Right atrium auricular region (tissue), 2 donors: ENCODE measurements around the gene GLIPR1L1. TPM values are rescaled to one million over a fixed set of nuclear protein-coding genes. Genes with fewer than 3 reads are reported as not detected.

Experiments
- DNase-seq: peaks from one replicate; pipeline ENCODE4 v3.0.0-alpha.2; 2019; ENCODE audit warnings: low spot score
- H3K27ac ChIP-seq, 2 donors: fragments of 200-600 bp; sonication (generic); 1 replicate in 1 of 2; 2 replicates in 1 of 2; pipeline ENCODE4 v1.5.1; 2016 to 2019
- H3K27me3 ChIP-seq, 2 donors: fragments of 200-600 bp; sonication (generic); one replicate each; pipeline versions ENCODE4 v1.5.1 to v1.6.0; 2017 to 2019
- H3K36me3 ChIP-seq: fragments of 200-600 bp; sonication (generic); one replicate; pipeline ENCODE4 v1.5.1; 2016
- H3K4me1 ChIP-seq, 2 donors: fragments of 200-600 bp; sonication (generic); one replicate each; pipeline versions ENCODE4 v1.5.1 to v1.6.0; 2017 to 2019
- H3K4me3 ChIP-seq, 2 donors: fragments of 200-600 bp; sonication (generic); 1 replicate in 1 of 2; 2 replicates in 1 of 2; pipeline ENCODE4 v1.5.1; 2017 to 2019; ENCODE audit warnings: mild to moderate bottlenecking in 1 of 2, moderate library complexity in 1 of 2
- H3K9me3 ChIP-seq, 2 donors: fragments of 200-600 bp; sonication (generic); one replicate each; pipeline ENCODE4 v1.5.1; 2019
- total RNA-seq, 2 donors: library from RNA; depleted of rRNA; stranded (reverse); fragments of >200 nt; gene quantifications; one replicate each; pipeline ENCODE4 v1.1.0, GENCODE V29; 2016
- TF ChIP-seq, protein P1 (sequence below), 2 donors: fragments of 200-600 bp; sonication (generic); IDR thresholded peaks; one replicate each; pipeline ENCODE4 v1.5.1; 2019; ENCODE audit warnings: antibody characterized with exemption in 2 of 2

GLIPR1L1 gene
- total RNA-seq, 2 donors from 2014 or later = not detected

DNA sequence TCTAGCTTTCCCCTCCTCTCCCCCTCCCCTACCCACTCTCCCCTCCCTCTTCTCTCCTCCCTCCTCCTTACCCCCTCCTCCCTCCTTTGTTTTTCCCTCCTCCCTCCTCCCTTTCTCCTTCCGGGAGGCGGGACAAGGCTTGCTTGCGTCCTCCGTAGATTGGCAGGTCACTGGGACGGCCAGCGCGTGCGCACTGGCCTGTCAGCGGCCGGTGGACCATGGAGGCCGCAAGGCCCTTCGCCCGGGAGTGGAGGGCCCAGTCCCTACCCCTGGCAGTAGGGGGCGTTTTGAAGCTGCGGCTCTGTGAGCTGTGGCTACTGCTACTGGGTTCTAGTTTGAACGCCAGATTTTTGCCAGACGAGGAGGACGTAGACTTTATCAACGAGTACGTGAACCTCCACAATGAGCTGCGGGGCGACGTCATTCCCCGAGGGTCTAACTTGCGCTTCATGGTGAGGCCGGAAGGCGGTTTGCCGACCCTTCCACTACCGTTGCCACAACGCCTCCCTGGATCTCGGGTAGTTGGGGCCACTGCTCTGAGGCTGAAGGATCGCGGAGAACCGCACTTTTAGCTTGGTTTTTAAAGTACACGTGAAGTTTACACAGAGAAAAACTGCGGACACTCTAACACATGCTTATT is 56.5 kb downstream of the GLIPR1L1 start, which contains the start of gene GLIPR1L2:
Gene GLIPR1L2, plus strand, starts transcription at position 191 of the 640 bp plus-strand sequence. Its CDS starts 28 bp downstream, at position 219.
- peak; percentile 95 for DNase-seq
- no peaks in the 10 kb centered on the region for H3K36me3 ChIP-seq
- no peaks in the 10 kb centered on the region for H3K9me3 ChIP-seq
- no peaks in the 10 kb centered on the region for H3K27me3 ChIP-seq
- H3K4me3 ChIP-seq = peak within 1 kb of the TSS; percentile 58 to 66
- peak within 1 kb of the TSS; percentile 92 to 94 for H3K27ac ChIP-seq
- TF ChIP-seq, protein P1, sequence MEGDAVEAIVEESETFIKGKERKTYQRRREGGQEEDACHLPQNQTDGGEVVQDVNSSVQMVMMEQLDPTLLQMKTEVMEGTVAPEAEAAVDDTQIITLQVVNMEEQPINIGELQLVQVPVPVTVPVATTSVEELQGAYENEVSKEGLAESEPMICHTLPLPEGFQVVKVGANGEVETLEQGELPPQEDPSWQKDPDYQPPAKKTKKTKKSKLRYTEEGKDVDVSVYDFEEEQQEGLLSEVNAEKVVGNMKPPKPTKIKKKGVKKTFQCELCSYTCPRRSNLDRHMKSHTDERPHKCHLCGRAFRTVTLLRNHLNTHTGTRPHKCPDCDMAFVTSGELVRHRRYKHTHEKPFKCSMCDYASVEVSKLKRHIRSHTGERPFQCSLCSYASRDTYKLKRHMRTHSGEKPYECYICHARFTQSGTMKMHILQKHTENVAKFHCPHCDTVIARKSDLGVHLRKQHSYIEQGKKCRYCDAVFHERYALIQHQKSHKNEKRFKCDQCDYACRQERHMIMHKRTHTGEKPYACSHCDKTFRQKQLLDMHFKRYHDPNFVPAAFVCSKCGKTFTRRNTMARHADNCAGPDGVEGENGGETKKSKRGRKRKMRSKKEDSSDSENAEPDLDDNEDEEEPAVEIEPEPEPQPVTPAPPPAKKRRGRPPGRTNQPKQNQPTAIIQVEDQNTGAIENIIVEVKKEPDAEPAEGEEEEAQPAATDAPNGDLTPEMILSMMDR (IDR thresholded peaks at IDR 0.05) = peak; percentile 58 to 88
- peaks cover 0 to 24% of the 10 kb centered on the region in 2 donors for H3K4me1 ChIP-seq

DNA sequence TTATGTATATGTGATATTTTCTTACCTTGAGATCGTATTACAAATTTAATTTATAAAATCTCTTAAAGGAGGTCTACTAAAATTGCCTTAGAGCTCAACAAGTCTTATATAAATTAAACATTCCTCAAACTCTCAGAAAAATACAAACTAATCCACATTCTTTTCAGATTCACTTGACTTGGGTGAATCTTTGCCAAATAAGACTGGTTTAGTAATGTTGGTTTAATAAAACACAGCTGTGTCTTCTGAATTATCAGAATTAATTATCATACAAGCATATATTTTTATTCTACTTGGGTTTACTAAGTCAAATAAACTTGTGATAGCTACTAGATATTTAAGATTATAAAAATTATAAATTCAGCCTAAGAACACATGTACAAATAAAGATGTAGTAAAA is 69.8 kb downstream of the GLIPR1L1 start:
- no peak for DNase-seq
- H3K27me3 ChIP-seq = no peaks in the 10 kb centered on the region

DNA sequence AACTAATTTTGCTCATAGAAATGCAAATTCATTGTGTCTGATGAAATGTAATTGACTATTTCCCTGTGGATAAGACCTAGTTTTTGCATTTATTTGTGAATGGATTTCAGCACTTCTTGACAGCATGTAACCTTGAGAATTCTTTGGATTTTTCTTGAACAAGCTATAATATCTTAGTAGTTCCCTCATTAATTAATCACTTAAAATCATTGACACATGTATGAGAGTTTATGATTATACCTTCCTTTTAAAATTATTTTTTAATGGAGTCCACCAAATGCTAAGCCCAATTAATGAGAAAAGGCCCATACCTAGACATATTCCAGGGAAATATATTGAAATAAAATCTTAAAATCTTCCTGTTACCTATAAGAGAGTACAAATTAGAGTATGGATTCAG is 73.2 kb downstream of the GLIPR1L1 start:
- H3K36me3 ChIP-seq = no peaks in the 10 kb centered on the region
- no peaks in the 10 kb centered on the region for H3K4me1 ChIP-seq
- TF ChIP-seq, protein P1 (IDR thresholded peaks at IDR 0.05) = no peak
- H3K27ac ChIP-seq = no peak overlapping the region
- H3K27me3 ChIP-seq = no peaks in the 10 kb centered on the region
- H3K4me3 ChIP-seq = no peak overlapping the region
- no peak for DNase-seq
- H3K9me3 ChIP-seq = no peaks in the 10 kb centered on the region

More for the DNA sequence above, 69.8 kb downstream of the GLIPR1L1 start:
- Histone ChIP-seq H3K4me1 (no peaks in the 10 kb centered on the region), H3K9me3 (no peaks in the 10 kb centered on the region), H3K4me3 (no peak overlapping the region), H3K36me3 (no peaks in the 10 kb centered on the region), H3K27ac (no peak overlapping the region)
- TF ChIP-seq, protein P1 (IDR thresholded peaks at IDR 0.05) = no peak

DNA sequence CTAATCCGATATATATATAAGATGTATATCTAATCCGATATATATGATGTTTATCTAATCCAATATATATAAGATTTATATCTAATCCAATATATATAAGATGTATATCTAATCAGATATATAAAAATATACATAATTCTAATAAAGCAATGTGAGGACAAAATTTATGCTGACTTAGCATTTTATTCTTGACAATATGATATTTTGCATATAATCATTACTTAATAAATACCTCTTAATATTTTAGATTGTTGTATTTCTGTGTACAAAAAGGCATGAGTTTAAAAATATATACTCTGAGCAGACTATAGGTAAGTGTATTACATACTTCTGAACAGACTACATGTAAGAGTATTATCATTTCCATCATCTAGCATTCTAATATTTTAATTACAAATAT is 75.4 kb downstream of the GLIPR1L1 start:
- Histone ChIP-seq H3K27ac (no peak overlapping the region), H3K27me3 (no peaks in the 10 kb centered on the region), H3K36me3 (no peaks in the 10 kb centered on the region), H3K9me3 (no peaks in the 10 kb centered on the region), H3K4me1 (no peaks in the 10 kb centered on the region), H3K4me3 (no peak overlapping the region)
- TF ChIP-seq, protein P1 (IDR thresholded peaks at IDR 0.05) = no peak
- no peak for DNase-seq

DNA sequence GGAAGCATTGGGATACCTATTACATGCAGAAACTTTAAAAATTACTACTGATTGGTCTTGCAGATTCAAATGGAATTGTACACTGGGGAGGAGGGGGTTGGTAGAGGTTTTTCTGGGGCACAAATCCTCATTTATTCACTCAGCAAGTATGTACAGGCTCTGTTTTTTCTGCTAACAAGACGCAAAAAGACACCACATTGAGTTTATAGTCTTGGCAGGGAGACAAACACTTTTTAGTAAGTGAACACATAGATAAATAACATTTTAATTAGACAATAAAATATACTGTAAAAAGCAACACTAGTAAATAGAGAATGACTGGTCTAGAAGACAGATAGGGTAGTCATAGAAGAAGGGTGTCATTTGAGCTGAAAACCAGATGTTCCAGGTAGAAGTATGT is 80.2 kb downstream of the GLIPR1L1 start:
- no peaks in the 10 kb centered on the region for H3K9me3 ChIP-seq
- no peaks in the 10 kb centered on the region for H3K4me1 ChIP-seq
- H3K27me3 ChIP-seq = no peaks in the 10 kb centered on the region
- TF ChIP-seq, protein P1 (IDR thresholded peaks at IDR 0.05) = no peak
- no peak overlapping the region for H3K27ac ChIP-seq
- no peak for DNase-seq
- H3K4me3 ChIP-seq = no peak overlapping the region
- no peaks in the 10 kb centered on the region for H3K36me3 ChIP-seq

DNA sequence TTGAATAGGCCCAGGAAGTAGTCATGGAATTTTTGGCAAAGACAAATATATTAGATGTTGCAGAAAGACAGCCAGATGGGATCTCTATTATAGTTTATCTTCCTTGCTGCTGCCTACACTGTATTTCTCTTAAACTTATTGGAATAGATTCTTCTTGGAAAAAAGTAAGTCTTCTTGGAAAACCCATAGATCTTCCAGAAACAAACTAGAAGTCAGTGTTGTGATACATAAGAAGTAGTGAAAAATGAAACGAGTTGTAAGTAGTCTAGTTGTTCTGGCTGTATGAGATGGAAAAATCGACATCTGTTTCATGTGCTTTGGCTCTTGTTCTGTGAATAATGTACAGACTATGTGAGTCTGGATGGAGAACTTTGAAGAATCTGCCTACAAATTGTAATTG is 85.4 kb downstream of the GLIPR1L1 start:
- no peaks in the 10 kb centered on the region for H3K27me3 ChIP-seq
- TF ChIP-seq, protein P1 (IDR thresholded peaks at IDR 0.05) = no peak
- no peaks in the 10 kb centered on the region for H3K4me1 ChIP-seq
- DNase-seq = no peak
- no peak overlapping the region for H3K4me3 ChIP-seq
- H3K27ac ChIP-seq = no peak overlapping the region
- no peaks in the 10 kb centered on the region for H3K36me3 ChIP-seq
- no peaks in the 10 kb centered on the region for H3K9me3 ChIP-seq
